ENCODE data around the gene PAQR4.

The PAQR4 gene

DNA sequence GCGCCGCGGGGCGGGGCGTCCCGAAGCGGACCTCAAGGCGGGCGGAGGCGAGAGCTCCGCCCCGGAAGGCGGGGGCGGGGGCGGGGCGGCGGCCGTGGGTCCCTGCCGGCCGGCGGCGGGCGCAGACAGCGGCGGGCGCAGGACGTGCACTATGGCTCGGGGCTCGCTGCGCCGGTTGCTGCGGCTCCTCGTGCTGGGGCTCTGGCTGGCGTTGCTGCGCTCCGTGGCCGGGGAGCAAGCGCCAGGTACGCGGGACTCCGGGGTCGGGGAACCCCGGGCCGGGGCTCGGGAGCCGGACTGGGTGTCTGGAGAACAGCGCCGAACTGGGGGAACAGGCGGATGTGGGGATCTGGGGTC lies 51.1 kb downstream of the PAQR4 start, which contains the start of gene TNFRSF12A:
TNFRSF12A (plus strand) TSS at position 122 of the 357 bp plus-strand sequence; CDS start at position 152, 30 bp downstream.
- H3K27ac ChIP-seq: peak within 1 kb of the TSS; percentile 99
- ChIA-PET POLR2A (ENCODE audit: low non-redundant PET) (interaction anchor here (0.6 to 5.0 kb wide), 6 partner anchors 9 to 28 kb away, joined by 3 to 49 read pairs (median 7); no protein-coding TSS in a partner anchor), CTCF (interaction anchor here (1.3 to 2.6 kb wide), 4 partner anchors 11 to 110 kb away, joined by 3 to 13 read pairs (median 8); no protein-coding TSS in a partner anchor)
- TF ChIP-seq, protein P1, sequence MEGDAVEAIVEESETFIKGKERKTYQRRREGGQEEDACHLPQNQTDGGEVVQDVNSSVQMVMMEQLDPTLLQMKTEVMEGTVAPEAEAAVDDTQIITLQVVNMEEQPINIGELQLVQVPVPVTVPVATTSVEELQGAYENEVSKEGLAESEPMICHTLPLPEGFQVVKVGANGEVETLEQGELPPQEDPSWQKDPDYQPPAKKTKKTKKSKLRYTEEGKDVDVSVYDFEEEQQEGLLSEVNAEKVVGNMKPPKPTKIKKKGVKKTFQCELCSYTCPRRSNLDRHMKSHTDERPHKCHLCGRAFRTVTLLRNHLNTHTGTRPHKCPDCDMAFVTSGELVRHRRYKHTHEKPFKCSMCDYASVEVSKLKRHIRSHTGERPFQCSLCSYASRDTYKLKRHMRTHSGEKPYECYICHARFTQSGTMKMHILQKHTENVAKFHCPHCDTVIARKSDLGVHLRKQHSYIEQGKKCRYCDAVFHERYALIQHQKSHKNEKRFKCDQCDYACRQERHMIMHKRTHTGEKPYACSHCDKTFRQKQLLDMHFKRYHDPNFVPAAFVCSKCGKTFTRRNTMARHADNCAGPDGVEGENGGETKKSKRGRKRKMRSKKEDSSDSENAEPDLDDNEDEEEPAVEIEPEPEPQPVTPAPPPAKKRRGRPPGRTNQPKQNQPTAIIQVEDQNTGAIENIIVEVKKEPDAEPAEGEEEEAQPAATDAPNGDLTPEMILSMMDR (conservative IDR thresholded peaks at IDR 0.05; ENCODE audit: low read depth): no peak
- DNase-seq (ENCODE audit: low spot score): peak; percentile 75

DNA sequence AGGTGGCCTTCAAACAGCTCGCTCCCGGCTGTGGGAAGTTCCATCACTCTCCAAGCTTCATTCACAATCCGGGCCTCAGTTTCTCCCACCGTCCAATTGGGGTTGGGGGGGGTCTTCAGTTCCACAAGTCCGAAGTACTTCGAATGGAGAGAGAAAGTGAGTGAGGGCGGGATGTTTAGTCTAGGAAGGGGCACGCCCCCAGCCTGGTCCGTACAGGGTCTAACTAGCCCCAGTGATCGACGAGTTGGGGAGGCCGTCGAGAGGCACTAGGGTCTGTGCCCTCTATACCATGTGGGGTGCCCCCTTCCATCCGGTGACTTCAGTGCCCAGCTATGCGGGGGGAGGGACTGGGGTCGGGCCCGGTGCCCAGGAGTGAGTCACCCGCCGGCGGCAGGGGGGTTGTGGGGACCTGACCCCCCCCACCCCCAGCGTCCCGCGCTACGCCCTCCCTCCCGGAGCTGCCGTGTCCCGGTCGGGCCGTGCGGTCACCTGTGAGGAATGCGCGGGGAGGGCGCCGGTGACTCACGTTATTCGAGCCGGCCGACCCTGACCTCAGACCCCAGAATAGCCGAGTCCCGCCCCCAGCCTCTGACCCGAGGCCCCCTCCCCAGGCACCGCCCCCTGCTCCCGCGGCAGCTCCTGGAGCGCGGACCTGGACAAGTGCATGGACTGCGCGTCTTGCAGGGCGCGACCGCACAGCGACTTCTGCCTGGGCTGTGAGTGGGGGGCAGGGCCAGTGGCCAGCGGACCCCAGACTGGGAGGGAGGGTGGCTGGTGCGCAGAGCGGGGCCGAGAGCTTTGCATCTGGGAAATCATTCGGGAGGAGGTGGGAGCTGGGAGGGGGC lies 51.7 kb downstream of the PAQR4 start:
- H3K27ac ChIP-seq: peak overlapping the region; percentile 99
- TF ChIP-seq, protein P1 (conservative IDR thresholded peaks at IDR 0.05; ENCODE audit: low read depth): no peak
- ChIA-PET POLR2A (ENCODE audit: low non-redundant PET) (interaction anchor here (0.5 to 5.0 kb wide), 12 partner anchors 10 to 573 kb away, joined by 3 to 49 read pairs (median 6); partner anchors contain the start of gene KCTD5), CTCF (interaction anchor here (0.8 to 2.6 kb wide), 6 partner anchors 9 to 109 kb away, joined by 3 to 13 read pairs (median 5); no protein-coding TSS in a partner anchor)
- peak; percentile 91 for DNase-seq (ENCODE audit: low spot score)

DNA sequence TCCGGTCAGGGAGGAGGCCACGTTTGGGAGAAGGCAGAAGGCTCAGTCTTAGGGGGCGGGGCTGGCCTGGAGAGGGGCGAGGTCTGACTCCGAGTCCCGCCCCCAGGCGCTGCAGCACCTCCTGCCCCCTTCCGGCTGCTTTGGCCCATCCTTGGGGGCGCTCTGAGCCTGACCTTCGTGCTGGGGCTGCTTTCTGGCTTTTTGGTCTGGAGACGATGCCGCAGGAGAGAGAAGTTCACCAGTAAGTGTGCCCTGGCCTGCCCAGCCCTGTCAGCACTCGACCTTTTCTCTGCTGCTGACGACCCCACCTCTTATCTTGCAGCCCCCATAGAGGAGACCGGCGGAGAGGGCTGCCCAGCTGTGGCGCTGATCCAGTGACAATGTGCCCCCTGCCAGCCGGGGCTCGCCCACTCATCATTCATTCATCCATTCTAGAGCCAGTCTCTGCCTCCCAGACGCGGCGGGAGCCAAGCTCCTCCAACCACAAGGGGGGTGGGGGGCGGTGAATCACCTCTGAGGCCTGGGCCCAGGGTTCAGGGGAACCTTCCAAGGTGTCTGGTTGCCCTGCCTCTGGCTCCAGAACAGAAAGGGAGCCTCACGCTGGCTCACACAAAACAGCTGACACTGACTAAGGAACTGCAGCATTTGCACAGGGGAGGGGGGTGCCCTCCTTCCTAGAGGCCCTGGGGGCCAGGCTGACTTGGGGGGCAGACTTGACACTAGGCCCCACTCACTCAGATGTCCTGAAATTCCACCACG lies 52.5 kb downstream of the PAQR4 start:
- H3K27ac ChIP-seq: peak overlapping the region; percentile 99
- ChIA-PET CTCF (interaction anchor here (0.6 to 2.6 kb wide), 7 partner anchors 9 to 108 kb away, joined by 3 to 13 read pairs (median 4); no protein-coding TSS in a partner anchor), POLR2A (ENCODE audit: low non-redundant PET) (interaction anchor here (0.5 to 5.0 kb wide), 10 partner anchors 9 to 574 kb away, joined by 3 to 49 read pairs (median 7); partner anchors contain the start of gene KCTD5)
- TF ChIP-seq, protein P1 (conservative IDR thresholded peaks at IDR 0.05; ENCODE audit: low read depth): peak; percentile 17
- DNase-seq (ENCODE audit: low spot score): peak; percentile 68

DNA sequence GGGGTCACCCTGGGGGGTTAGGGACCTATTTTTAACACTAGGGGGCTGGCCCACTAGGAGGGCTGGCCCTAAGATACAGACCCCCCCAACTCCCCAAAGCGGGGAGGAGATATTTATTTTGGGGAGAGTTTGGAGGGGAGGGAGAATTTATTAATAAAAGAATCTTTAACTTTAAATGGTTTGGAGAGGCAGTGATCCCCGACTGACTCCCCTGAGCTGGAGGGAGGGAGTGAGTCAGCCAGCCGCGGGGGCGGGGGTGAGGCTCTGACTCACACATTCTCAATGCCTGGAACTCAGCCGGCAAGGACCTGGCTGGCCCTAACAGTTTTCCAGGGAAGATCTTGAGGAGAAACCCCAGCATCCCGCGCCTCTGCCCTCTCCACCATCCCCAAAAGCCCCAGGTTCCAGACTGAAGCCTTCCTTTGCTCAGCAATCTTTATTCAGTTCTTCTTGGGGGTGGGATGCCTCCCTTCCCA lies 53.1 kb downstream of the PAQR4 start:
- POLR2A ChIA-PET (ENCODE audit: low non-redundant PET): interaction anchor here (0.5 to 5.0 kb wide), 5 partner anchors 11 to 40 kb away, joined by 3 to 49 read pairs (median 10); no protein-coding TSS in a partner anchor
- DNase-seq (ENCODE audit: low spot score): peak; percentile 89
- TF ChIP-seq, protein P1 (conservative IDR thresholded peaks at IDR 0.05; ENCODE audit: low read depth): no peak
- peak overlapping the region; percentile 99 for H3K27ac ChIP-seq
- CTCF ChIA-PET: interaction anchor here (0.6 to 2.6 kb wide), 4 partner anchors 9 to 19 kb away, joined by 4 to 13 read pairs (median 8); no protein-coding TSS in a partner anchor

DNA sequence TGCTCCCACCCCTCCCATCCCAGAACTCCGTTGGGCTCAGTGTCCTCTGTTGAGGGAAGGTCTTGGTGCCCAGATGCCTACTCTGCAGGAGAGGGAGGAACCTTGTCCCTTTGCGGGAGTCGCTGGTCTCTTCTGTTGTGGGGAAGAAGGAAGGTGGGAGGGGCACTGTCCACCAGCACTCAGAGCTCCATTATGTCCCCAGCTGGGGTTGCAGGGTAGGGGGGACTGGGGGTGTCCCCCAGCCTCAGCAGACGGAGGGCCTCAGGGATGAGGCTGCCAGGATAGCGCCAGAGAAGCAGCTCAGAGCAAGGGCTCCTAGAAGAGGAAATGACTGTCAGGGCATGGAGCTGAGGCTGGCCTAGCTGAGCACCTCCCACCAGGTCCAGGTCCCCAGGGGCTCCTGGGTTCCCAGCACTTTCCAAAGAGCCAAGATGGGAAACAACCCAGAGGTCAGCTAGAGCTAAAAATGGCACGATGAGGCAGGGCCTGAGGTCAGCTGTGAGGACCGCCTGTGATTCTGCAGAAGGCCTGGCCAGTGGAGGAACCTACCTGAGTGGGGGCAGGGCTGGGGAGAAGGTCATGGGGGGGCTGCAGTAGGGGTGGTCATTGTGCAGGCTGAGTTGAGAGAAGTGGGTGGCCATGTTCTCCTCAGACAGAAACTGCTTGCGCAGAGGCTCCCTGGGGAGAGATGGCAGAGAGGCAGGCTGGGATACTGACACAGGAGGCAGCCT lies 53.7 kb downstream of the PAQR4 start:
- peak overlapping the region; percentile 99 for H3K27ac ChIP-seq
- ChIA-PET POLR2A (ENCODE audit: low non-redundant PET) (interaction anchor here (0.5 to 5.0 kb wide), 3 partner anchors 12 to 40 kb away, joined by 6 to 49 read pairs (median 48); no protein-coding TSS in a partner anchor), CTCF (interaction anchor here (0.6 to 1.7 kb wide), 2 partner anchors 13 to 639 kb away, joined by 4 to 6 read pairs; no protein-coding TSS in a partner anchor)
- TF ChIP-seq, protein P1 (conservative IDR thresholded peaks at IDR 0.05; ENCODE audit: low read depth): no peak
- DNase-seq (ENCODE audit: low spot score): no peak

All from RWPE1 (cell line).